GM18951 (cell line): Measurements from ENCODE around the gene SBSN.

Source experiments
- POLR2A ChIP-seq: IDR thresholded peaks from 4 replicates; pipeline ENCODE4 v1.6.1; 2011; ENCODE audit warnings: mild to moderate bottlenecking; ENCODE audit not compliant: insufficient read length, insufficient read depth; ENCODE audit errors: extremely low read depth
- in situ Hi-C: fragments of 300-500 bp; cut with MboI; formaldehyde crosslinking; loops from one replicate; pipeline ENCODE4 v1.12.0; 2022; ENCODE audit warnings: low sequenced_read_pairs, mixed read lengths, inconsistent platforms; ENCODE audit not compliant: unreplicated experiment

SBSN gene

GRCh38 chr19:35558400-35559280 is 30.5 kb upstream of the SBSN start:
- TF ChIP-seq POLR2A, result no peak
- in situ Hi-C loops, result no loop called here

DNA sequence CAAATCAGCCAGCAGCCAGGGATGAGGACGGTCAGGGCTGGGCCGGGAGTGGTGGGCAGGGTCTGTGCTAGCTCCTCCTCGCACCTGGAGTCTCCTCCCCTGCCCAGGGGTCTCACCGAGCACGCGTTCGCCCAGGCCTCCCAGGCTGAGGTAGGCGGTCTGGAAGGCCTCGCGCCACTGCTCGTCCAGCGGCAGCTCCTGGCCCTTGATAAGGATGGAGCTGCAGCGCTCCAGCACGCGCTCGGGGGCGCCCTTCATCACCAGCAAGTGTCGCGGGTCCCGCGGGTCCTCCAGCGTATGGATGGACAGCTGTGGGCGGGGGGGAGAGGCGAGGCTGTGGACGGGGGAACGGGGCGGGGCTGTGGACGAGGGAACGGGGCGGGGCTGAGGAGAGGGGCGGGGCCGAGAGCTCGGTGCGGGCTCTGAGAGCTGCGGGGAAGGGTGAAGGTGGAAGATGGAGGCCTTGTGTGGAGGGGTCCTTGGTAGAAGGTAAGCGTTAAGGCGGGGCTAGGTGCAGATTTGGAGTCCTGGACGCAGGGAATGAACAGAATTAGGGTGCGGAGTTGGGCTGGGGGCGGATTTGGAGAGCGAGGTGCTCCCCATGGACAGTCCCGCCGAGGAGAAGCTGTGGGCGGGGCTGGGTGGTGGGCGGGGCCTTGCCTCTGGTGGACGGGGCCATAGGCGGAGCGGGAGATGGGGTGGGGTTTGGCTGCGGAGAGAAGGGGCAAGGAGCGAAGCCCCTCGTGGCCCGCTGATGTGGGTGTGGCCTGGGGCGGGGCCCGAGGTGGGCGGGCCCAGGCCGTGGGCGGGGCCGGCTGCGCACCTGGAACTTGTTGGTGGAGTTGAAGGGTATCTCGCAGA is 29.7 kb upstream of the SBSN start:
- TF ChIP-seq POLR2A, result no peak
- in situ Hi-C loops, result no loop called here

GRCh38 chr19:35556846-35557538 is 28.9 kb upstream of the SBSN start:
- in situ Hi-C loops, result no loop called here
- no peak for TF ChIP-seq POLR2A

- in situ Hi-C loops, result no loop called here
- TF ChIP-seq POLR2A, result no peak
These were observed 28.0 kb upstream of the SBSN start for GRCh38 chr19:35556025-35556590.

GRCh38 chr19:35555301-35556005 is 27.3 kb upstream of the SBSN start:
- no peak for TF ChIP-seq POLR2A
- in situ Hi-C loops, result no loop called here

DNA sequence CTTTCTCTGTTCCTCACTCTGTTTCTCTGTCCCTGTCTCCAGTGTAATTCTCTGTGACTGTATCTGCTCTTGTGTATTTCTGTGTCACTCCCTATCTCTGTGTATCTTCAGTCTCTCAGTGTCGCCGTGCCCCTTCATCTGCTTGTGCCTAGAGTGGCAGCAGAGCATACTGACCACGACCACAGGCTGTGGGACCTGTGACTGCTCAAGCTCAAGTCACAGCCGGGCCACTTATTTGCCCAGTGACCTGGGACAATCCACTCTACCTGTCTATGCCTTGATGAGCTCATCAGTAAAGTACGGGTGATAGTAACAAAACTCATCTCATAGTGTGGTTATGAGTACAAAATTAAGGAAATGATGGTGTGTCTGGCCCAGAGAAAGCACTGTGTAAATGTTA is 26.0 kb upstream of the SBSN start:
- in situ Hi-C loops, result no loop called here
- no peak for TF ChIP-seq POLR2A

GRCh38 chr19:35553385-35554000 is 25.4 kb upstream of the SBSN start:
- in situ Hi-C loops, result no loop called here
- TF ChIP-seq POLR2A, result no peak

- TF ChIP-seq POLR2A, result no peak
- in situ Hi-C loops, result no loop called here
These were observed 24.6 kb upstream of the SBSN start for GRCh38 chr19:35552534-35553384.

DNA sequence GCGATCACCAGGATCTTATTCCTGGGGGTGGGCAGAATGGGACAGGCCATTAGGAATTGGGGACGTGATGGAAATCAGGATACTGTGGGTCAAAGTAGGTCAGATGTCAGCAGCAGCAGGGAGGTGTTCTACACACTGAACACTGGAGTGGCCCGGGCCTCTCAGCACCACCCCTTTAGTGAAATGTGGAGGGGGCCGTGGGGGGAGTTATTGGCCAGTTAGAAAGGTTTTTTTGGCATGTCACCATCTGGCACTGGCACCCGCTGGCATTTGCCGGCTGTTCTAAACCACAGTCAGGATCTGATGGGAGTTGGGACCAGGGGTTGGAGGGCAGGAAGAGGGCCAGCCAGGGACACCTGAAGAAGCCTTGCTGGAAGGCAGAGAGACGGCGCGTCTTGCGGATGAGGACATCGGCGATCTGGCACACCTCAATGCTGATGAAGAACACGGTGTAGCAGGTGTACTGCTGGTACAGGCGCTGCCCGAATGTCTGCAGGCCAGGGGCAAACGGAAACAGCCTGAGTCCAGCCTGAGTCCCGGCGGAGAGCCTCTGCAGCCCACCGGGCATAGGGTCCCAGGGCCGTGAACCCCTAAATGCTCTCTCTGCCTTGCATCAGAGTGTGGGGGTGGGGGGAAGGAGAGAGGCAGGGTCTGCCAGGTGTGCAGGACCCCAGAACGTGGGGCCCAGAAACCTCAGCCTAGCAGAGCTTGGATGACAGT is 23.1 kb upstream of the SBSN start:
- in situ Hi-C loops, result no loop called here
- no peak for TF ChIP-seq POLR2A

- in situ Hi-C loops, result no loop called here
- TF ChIP-seq POLR2A, result no peak
These were observed 21.9 kb upstream of the SBSN start for GRCh38 chr19:35549879-35550523.
